Activated CD4-positive, CD25-positive, alpha-beta regulatory T cell treated with anti-CD3 and anti-CD28 coated beads, Interleukin-2, amount 50 U/mL, for 72 hours (primary cell): ENCODE measurements around the gene PRDM16.
"Not testable (repeated sequence)": the region's sequence is repeated elsewhere in the genome, so short reads cannot be mapped to it uniquely, and the experiment has no call there.

ENCODE experiments used
- DNase-seq: peaks from one replicate; pipeline ENCODE4 v3.0.0; 2021

Gene PRDM16

DNA sequence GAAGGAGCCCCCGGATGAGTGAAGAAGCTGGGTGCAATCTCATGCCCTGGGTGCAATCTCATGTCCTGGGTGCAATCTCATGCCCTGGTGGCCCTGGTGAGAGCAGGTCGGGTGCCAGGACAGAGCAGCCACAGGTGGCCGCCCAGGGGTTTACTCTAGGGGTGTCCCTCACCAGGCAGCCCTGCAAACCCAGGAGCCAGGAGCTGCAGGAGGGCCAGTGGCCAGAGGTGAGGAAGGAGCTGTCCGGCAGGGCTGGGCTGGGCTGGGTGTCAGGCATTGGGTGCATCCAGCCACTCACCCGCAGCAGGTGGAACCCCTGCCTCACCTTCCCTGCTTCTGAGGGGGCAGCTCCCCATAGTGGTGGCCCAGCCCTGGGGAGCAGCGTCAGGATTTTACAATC is 79.2 kb downstream of the PRDM16 start:
- DNase-seq = no peak

DNA sequence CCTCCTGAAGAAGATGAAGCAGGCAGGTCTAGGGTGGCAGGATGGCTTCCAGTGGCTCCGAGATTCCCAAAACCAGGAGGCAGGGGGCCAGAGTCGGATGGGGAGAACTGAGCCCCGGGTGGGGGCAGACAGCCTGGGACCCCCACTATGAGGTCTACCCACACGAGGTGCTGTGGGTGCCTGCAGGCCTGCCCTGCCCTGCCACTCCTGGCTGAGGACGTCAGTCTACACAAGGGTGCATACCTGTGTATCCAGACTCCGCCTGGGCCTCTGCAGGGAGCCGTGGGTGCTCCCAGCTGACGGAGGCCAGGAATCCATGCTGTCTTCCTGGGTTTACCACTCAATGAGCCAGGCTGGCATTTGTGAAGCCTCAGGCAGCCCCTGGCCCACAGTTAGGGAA is 80.3 kb downstream of the PRDM16 start:
- DNase-seq = no peak

DNA sequence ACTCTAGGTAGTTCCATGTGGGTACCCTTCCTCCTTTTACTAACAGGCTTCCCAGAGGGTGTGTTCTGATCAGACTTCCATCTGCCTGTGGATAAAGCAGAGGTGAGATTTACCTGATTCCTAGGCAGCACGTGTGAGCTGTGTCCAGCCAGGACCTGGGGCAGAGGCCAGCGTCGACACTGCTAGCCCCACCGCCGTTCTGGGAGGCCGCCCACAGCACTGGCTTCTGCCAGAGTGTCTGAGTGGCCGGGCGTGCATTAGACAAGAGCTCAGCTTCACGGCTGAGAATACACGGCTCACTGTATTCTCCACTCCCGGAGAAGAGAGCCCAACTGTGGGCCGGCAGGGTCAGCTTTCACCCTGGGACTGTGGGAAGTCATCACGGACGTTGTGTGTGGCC is 82.5 kb downstream of the PRDM16 start:
- DNase-seq = no peak

DNA sequence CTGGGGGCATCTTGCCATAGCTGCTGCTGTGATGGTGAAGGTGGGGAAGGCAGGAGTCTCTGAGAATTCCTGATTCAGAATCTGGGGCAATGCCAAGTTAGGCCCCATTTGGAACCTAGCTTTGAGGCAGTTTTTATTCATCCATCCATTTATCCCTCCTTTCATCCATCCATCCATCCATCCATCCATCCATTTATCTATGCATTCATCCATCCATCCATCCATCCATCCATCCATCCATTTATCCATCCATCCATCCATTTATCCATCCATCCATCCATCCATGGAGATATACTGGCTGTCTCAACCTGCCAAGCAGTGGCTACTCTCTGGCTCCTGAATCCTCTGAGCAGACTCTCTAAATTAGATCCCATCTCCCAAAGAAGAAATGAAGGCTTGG is 83.1 kb downstream of the PRDM16 start:
- DNase-seq = no peak

DNA sequence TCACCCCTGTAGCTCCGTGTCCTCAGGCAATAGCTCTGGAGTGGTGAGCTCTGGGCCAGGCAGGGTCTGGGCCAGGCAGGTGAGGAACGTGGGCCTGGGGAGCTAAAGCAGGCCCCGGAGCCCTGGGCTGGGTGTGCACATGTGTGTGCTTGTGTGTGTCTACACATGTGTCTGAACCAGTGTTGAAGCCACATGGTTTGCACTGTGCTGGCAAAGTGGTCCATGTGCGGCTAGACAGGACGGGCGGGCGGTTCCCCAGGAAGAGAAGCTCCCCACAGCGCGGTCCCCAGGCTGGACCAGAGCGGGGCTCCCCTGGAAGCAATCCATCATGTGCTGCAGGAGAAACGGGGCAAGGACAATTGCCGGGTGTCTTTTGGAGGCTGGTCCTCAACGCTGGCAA is 84.2 kb downstream of the PRDM16 start:
- no peak for DNase-seq

DNA sequence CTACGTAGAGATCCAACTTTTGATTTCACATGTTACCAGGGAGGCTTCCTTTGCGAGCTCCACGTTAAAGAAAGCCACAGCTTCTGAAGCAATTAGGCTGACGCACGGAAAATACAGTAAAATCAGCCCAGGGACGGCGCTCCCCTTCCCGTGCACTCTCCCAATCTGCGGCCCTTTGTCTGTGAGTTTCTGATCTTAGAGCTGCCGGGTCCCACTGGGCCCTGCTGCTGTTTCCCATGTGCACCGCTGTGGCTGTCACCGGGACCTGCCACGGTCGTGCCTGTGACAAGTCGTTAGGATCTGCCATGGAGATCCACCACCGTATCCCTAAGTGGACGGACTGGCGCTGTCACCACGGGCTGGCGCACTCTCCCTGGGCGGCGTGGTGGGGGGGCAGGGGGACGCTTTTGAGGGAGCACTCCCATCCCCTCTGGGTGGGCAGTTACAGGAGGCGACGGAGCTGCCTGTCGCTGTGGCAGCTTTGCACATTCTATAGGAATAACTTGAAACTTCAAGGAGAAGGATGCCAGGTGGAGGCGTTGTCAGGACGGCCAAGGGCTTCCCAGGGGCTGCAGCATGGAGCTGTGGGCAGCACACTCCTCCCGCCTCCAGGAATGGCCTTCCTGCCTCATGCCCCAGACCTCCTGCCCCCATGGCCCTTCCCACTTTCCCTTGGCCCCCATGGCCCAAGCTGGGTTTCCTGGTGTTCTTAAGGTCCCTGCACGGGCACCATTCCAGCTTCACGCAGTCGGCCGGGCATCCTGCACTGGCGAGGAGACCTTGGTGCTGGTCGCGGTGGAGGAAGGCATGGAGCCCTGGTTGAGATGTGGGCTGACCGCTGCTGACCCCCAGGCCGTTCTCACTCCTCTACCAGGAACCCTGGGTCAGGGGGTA is 85.1 kb downstream of the PRDM16 start:
- DNase-seq = no peak

DNA sequence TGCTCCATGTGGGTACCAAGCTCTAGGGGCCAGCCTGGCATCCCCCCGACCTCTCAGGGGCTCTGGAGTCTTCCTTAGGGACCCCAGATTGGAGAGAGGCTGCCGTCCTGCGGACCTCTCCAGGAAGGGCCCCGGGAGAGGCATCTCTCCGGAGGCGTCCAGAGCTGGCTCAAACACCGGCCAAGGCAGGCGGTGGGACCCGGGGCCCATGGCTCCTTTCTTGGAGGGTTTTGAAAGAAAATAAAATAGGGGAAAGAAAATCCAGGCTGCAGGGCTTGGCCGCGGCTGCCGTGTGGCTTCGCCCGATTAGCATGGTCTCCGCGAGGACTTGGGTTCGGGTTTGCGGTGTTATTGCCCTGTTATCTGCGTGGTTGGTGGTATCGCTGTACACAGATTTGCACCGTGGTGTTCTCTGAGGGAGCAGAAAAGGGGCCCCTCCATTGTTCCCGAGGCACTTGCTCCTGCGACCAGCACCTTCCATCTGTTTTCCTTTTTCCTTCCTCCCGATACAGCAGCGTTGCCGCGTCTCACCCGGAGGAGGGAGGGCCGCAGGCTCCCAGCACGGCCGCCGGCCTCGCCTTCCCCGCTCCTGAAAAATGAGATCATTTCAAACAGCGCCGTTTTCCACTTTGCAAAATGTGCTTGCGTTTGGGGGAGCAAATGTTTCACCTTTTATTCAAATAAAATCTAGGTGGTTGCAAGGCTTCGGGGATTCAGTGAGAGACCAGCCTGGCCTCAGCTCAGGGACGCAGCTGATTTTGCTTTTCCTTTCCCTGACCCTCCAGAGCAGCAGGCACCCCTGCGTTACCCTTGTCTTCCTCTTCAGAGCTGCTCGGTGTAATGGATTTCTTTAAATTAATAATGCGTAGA is 86.3 kb downstream of the PRDM16 start:
- DNase-seq = no peak

DNA sequence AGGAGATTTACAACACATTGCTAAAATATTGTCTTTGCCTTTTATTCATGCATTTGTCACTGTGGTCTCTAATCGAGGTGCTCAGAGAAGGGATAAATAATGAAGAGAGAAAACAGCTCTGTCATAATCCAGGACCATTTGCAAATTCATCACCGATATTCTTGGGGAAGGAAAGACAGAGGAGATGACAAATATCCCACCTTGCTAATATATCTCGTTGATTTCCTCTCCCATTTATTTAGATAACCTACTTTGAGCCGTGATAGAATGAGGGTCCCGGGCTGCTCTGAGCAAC is 86.9 kb downstream of the PRDM16 start:
- DNase-seq = no peak

DNA sequence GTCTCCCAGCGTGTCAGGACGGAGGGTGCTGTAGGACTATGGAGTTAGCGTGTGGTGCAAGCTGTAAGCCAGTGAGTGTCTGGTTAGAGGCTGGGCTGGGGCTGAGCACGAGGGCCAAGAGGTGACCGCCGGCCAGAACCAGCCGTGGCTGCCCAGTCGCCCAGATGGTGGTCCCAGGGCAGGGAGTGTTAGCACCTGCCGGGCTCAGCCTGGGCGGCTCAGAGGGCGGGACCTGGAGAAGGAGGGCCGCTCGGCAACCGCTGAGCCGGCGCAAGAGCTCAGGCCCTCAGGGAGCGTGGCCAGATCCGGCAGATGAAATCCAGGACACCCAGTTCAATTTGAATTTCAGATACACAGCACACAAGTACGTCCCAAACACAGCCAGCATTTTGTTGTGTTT is 87.9 kb downstream of the PRDM16 start:
- no peak for DNase-seq

DNA sequence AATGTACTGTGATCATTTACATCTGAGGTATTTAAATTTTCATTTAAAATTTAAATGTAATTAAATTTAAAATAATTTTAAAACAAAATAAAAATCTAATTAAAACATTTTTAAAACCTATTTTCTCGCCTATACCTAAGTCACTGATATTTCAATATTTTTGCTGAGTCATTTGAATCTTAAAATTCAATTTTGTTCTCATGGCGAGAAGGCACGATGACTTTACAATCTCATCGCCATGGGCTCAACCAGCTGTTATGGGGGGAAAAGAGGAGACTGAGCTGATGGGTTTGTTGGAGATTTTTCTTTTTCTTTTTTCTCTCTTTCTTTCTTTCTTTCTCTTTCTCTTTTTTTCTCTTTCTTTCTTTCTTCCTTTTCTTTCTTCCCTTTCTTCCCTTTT is 89.3 kb downstream of the PRDM16 start:
- DNase-seq = no peak

DNA sequence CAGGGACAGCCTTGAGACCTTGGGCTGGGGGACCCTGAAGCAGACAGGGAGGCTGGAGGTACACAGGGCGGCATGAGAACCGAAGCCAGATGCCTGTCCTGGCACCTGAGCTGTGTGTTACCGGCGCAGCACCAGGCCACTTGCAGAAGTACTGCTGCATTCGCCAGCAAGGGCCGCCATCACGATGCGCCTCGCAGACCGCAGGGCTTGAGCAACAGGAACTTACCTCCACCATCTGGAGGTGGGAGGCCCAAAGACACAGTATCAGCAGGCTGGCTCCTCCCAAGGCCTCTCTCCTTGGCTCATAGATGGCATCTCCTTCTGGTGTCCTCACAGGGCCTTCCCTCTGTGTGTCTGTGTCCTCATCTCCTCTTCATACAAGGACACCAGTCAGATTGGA is 90.1 kb downstream of the PRDM16 start:
- no peak for DNase-seq

DNA sequence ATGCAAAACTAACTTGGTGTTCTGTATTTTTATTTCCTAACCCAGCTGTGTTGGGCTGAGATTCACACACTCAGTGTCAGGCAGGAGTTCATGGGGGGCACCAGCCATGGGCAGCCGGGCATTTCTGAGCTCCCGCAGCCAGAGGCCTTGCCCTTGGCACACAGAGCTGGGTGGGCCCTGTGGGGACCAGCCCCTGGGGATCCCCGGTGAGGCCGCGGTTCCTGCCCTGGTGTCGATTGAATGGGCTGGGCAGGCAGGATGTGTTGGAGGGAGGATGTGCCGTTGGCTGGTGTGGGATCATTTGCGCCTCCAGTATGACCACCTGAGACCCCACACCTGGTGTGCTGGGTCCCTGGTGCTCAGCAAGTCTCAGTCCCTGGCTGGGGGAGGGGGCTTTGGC is 91.0 kb downstream of the PRDM16 start:
- no peak for DNase-seq

DNA sequence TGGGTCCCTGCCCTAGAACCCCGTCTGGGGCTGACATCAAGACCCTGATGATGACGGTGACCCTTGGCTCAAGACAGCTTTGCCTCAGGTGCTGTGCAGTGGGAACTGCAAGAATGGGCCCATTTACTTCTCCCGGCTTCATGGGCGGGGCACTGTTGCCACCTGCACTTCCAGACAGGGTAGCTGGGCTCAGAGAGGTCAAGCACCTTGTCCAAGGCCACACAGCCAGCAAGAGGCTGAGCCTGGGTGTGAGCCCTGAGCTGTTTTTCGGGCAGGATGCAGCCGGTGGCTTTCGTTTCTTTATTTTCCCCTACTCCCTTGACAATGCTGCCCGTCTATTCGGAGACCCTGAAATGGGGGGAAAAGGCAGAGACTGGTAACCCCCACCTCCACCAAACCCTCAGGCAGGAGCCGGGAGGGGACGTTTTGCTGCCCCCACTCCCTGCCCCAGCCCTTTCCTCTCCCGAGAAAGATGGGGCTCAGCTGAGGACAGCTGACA is 91.7 kb downstream of the PRDM16 start:
- DNase-seq = no peak

DNA sequence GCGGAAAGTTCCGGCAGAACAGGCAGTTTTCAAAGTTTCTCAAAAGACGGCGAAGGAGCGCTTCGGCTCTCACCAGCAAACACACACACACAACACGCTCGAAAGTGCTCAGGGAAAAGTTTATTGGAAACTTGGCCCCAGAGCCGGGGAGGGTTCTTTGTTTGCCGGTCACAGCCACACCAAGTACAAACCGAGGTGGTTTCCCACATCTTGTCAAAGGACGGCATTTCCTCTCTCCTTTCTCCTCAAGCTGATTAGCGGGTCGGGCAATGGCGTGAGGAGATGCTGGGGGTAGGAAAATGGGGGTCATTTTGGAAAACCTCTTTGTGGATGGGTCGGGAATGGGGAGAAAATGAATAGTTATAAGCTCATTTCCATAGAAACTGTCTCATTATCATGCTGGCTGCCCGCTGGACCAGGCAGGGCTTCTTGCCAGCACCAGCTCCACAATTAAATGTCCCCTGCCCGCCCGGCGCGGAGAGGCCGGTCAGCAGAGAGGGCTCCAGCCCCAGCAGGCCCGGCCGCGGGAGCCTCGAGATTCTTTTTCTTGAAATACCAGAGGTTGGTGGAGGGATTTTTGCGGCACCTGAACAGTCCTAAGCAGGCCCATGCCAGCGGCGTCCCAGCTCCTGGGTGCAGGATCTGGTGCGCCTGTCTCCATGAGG is 92.3 kb downstream of the PRDM16 start:
- DNase-seq = no peak

DNA sequence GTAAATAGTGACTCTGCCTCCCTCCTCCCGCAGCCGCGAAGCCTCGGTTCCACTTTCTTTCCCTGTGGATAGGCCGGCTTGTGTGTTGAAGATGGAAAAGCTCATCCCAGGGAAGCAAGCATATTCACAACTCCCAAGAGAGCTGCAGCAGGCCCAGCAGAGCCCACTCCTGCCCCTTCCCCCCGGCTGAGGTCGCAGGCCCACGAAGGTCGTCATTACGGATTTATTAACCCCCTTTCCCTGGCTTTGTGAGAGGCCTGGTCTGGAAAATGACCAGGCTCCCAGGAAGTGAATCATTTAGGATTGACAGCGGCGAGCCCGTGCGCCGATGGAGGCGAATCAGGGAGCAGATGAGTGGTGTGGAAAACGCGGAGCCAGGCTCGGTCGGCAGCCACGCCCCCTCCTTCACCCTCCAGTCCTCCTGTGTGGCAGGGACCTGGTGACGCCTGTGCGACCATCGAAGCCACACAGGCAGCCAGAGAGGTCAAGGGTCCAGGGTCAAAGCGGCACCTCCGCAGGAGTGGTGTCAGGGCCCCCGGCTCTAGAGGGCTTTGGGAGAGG is 93.4 kb downstream of the PRDM16 start:
- DNase-seq = no peak

DNA sequence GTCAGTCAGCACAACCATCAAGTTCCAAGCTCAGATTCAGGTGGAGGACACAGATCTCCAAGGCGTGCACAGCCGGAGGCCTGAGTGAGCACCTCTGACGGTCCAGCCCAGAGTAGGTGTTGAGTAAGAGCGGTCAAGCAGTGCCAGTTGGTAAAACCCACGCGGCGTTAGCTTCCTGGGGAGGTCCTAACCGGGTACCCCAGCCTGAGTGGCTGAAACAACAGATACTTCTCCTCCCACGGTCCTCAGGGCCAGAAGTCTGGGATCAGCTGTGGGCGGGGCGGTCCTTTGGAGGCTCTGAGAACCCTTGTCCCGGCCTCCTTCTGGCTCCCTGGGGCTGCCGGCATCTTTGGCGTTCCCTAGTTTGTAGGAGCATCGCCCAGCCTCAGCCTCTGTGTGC is 94.4 kb downstream of the PRDM16 start:
- DNase-seq = no peak

DNA sequence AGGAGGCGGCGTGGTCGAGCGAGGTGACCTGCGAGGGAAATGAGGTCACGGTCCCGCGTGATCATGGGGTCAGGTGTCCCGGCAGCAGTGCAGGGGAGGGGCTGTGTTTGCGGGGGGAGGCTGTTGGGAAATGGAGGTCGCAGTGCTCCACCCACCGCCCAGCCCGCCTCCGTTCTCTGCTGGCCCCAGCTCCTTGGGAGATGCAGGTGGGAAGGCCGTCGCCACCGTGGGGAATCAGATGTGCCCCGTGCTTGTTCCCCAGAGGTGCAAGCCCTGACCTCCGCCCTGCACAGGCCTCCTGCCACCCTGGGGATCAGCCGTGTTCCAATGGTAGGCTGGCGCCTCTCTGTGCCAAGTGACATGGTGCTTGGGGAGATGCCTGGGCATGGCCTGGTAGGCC is 95.7 kb downstream of the PRDM16 start:
- no peak for DNase-seq

DNA sequence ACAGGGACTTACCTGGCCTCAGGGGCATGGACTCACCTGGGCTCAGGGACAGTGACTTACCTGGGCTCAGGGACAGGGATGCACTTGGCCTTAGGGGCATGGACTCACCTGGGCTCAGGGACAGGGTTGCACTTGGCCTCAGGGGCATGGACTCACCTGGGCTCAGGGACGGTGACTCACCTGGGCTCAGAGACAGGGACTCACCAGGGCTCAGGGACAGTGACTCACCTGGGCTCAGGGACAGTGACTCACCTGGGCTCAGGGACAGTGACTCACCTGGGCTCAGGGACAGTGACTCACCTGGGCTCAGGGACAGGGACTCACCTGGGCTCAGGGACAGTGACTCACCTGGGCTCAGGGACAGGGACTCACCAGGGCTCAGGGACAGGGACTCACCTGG is 96.2 kb downstream of the PRDM16 start:
- not testable (repeated sequence) for DNase-seq

DNA sequence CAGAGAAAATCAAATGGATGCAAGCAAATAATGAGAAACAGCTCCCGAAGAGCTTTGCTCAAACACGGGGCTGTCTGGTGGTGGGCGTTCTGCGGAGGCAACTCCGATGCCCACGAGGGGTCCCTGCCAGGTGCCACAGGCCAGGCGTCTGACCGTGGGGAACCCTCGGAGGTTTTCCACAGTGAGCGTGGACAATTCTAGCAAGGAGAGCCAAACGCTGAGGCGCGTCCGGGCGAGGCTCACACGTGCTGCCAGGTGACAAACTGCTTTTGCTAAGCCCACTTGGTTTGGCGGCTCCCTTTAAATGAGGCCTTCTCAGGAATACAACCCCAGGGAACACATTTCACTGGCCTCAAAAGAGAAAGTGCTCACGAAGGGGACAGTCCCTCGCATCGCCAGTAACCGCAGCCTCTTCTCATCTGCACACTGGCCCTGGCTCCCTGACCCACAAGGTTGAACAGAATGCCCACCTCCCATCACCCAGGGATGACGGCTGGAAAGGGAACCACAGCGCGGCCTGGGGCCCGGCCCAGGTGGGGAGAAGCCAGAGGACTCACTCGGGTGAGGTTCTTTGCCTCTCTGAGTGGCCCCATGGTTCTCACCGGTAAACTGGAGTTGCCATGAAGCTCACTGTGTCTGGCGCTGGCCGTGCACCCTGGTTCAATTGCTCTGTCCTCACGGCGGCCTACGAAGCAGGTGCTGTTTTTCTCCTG is 97.4 kb downstream of the PRDM16 start:
- no peak for DNase-seq

DNA sequence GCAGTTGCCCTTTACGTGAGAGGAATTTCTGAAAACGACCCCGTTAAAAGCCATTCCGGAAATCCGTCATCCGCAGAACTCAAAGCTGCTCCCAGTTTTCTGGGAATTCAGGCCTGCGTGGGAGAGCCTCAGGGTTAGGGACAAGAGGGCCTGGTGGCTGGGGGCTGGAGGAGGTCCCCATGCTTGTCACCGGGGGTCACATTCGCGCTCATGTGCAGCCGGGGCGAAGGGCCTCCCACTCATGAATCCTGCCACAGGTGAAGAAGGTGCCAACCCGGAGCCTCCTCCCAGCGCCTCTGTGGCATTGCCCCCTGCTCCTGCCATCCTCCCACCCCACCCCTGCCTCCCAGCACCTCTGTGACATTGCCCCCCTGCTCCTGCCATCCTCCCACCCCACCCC is 98.3 kb downstream of the PRDM16 start:
- no peak for DNase-seq

DNA sequence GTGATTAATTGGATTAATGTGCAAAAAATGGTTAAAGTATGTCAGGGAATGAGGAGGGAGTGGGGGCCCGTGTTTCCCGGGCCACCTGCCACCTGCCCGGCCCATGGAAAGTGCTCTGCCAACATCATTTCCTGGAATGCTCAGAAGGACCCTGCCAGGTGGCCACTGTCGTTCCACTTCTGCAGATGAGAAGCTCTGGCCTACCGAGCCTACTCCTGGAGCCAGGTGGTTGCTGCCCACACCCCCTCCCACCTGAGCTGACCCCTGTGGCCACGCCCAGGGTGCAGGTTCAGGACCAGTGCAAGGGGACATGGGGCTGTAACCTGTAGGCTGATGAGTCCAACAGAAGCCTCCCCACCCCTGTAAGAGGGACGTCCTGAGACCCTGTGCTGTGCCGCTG is 99.7 kb downstream of the PRDM16 start:
- DNase-seq = no peak

DNA sequence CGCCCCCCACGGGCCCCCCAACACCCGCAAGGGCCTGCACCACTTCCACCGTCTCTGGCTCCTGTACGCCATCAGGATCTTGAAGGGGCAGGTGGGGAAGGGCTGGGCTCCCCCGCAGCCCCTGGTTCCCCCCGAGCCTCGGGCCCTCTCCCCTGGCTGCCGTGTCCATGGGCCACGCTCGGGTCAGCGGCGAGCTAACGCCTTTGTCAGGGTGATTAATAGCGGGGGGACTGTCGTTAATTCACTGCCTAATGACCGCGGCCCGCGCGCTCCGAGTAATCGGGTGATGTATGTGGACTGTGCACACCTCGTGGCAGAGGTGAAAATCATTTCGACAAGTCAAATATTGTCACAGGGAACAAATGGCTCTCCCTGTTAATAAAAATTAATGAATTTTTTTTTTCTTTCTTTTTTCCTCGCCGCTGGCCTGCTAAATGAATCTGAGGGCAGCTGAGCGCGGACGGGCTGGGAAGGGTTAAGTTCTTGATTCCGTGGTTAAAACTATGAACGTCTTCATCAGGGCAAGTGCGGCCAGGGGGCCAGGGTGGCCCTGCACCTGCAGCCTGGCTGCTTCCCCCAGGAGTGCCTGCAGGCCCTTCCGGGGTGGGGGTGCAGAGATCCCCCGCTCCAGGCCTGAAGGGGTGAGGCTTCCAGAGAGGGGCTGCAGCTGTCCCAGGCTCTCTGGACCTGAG is 100.8 kb downstream of the PRDM16 start:
- no peak for DNase-seq
